ENCODE data around the gene CEACAM19. TPM values are rescaled to one million over a fixed set of nuclear protein-coding genes. Genes with fewer than 3 reads are reported as not detected.
"Not testable (repeated sequence)": the region's sequence is repeated elsewhere in the genome, so short reads cannot be mapped to it uniquely, and the experiment has no call there.

Gene CEACAM19
- total and polyA plus RNA-seq, 8 donors = 2.4 to 27.7 (median 5.3) TPM

- 97 to 99% methylated on average over 5 of the region's 5 CpGs for WGBS, 2 donors
- no peak for FAIRE-seq
- TF ChIP-seq CTCF (IDR thresholded peaks at IDR 0.05) = no peak
These were observed 7.3 kb upstream of the CEACAM19 start for GRCh38 chr19:44663996-44664395.

GRCh38 chr19:44664976-44665375, 6.3 kb upstream of the CEACAM19 start:
- DNase-seq = no peak
- H3K4me3 ChIP-seq = no peak overlapping the region
- H3K36me3 ChIP-seq = peaks cover 0 to 21% (median 0%) of the 10 kb centered on the region in 3 donors
- no peak overlapping the region for H3K27ac ChIP-seq
- no peak for TF ChIP-seq CTCF (IDR thresholded peaks at IDR 0.05)
- no peaks in the 10 kb centered on the region for H3K9me3 ChIP-seq
- no peak for ATAC-seq
- no peak for FAIRE-seq
- no peaks in the 10 kb centered on the region for H3K4me1 ChIP-seq
- H3K27me3 ChIP-seq = no peaks in the 10 kb centered on the region
- intact Hi-C loops (cut with DNase I) = no loop called here
- WGBS, 2 donors = 90 to 92% methylated on average over 10 of the region's 10 CpGs

More at GRCh38 chr19:44663996-44664395, 7.3 kb upstream of the CEACAM19 start:
- H3K4me1 ChIP-seq = no peaks in the 10 kb centered on the region
- H3K27me3 ChIP-seq = no peaks in the 10 kb centered on the region
- peaks cover 0 to 31% (median 0%) of the 10 kb centered on the region in 3 donors for H3K36me3 ChIP-seq
- H3K27ac ChIP-seq = no peak overlapping the region
- intact Hi-C loops (cut with DNase I) = no loop called here
- no peak for ATAC-seq
- H3K4me3 ChIP-seq = no peak overlapping the region
- H3K9me3 ChIP-seq = no peaks in the 10 kb centered on the region
- no peak for DNase-seq

- no peak overlapping the region for H3K4me3 ChIP-seq
These were observed 4.3 kb upstream of the CEACAM19 start for GRCh38 chr19:44666852-44667556.

GRCh38 chr19:44668985-44669764, 2.1 kb upstream of the CEACAM19 start:
- intact Hi-C loops (cut with DNase I) = no loop called here
- FAIRE-seq = no peak
- ATAC-seq = no peak
- H3K27me3 ChIP-seq = no peaks in the 10 kb centered on the region
- no peaks in the 10 kb centered on the region for H3K4me1 ChIP-seq
- H3K27ac ChIP-seq = no peak overlapping the region
- WGBS, 2 donors = 72 to 95% methylated on average over 2 of the region's 2 CpGs
- no peak for DNase-seq
- no peak for TF ChIP-seq CTCF (IDR thresholded peaks at IDR 0.05)
- no peaks in the 10 kb centered on the region for H3K36me3 ChIP-seq
- H3K9me3 ChIP-seq = no peaks in the 10 kb centered on the region
- H3K4me3 ChIP-seq = no peak overlapping the region

More at GRCh38 chr19:44666852-44667556, 4.3 kb upstream of the CEACAM19 start:
- no peak for FAIRE-seq
- no peaks in the 10 kb centered on the region for H3K4me1 ChIP-seq
- no peaks in the 10 kb centered on the region for H3K27me3 ChIP-seq
- no peaks in the 10 kb centered on the region for H3K9me3 ChIP-seq
- no peak overlapping the region for H3K27ac ChIP-seq
- TF ChIP-seq CTCF (IDR thresholded peaks at IDR 0.05) = no peak
- WGBS, 2 donors = 82 to 86% methylated on average over 7 of the region's 7 CpGs
- peaks cover 0 to 10% (median 0%) of the 10 kb centered on the region in 3 donors for H3K36me3 ChIP-seq
- intact Hi-C loops (cut with DNase I) = no loop called here
- ATAC-seq = peak in 1 of 4 donors; percentile 15
- no peak for DNase-seq

DNA sequence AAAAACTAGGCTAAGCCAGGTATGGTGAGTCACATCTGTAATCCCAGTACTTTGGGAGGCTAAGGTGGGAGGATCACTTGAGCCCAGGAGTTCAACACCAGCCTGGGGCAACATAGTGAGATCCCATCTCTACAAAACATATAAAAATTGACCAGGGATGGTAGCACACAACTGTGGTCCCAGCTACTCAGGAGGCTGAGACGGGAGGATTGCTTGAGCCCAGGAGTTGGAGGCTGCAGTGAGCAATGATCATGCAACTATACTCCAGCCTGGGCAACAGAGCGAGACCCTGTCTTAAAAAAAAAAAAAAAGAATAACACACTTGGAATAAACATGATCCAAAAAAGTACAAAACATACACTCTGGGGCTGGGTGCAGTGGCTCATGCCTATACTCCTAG, 1.3 kb upstream of the CEACAM19 start:
- H3K9me3 ChIP-seq; H3K27ac ChIP-seq; FAIRE-seq; H3K27me3 ChIP-seq; H3K36me3 ChIP-seq; DNase-seq; intact Hi-C loops (cut with DNase I); H3K4me1 ChIP-seq; ATAC-seq; H3K4me3 ChIP-seq: not testable (repeated sequence)
- 98% methylated on average over 2 of the region's 2 CpGs for WGBS, 2 donors
